DMS 273 (cell line): ENCODE results near the gene CHRNA1.
A peak's percentile ranks its signal among the peaks of the same experiment; 100 is the strongest.

Experiments
- DNase-seq: peaks from one replicate; lab custom pipeline; 2025; ENCODE audit not compliant: unreplicated experiment; lab: John Stamatoyannopoulos, UW

CHRNA1 gene

GRCh38 chr2:174761837-174762236 is 2.4 kb downstream of the CHRNA1 start:
- peak; percentile 90 for DNase-seq

GRCh38 chr2:174760845-174761473 is 3.3 kb downstream of the CHRNA1 start:
- DNase-seq = peak; percentile 57

GRCh38 chr2:174759381-174760065 is 4.7 kb downstream of the CHRNA1 start:
- no peak for DNase-seq

GRCh38 chr2:174756743-174757142 is 7.5 kb downstream of the CHRNA1 start:
- peak; percentile 84 for DNase-seq

- no peak for DNase-seq
These were observed 11.1 kb downstream of the CHRNA1 start for GRCh38 chr2:174753038-174753633.

GRCh38 chr2:174752403-174753037 is 11.8 kb downstream of the CHRNA1 start:
- no peak for DNase-seq

GRCh38 chr2:174750923-174751441 is 13.3 kb downstream of the CHRNA1 start:
- DNase-seq = no peak

- DNase-seq = no peak
These were observed 14.5 kb downstream of the CHRNA1 start for GRCh38 chr2:174749793-174750192.

GRCh38 chr2:174748948-174749347 is 15.3 kb downstream of the CHRNA1 start:
- peak; percentile 71 for DNase-seq

- DNase-seq = no peak
These were observed 19.1 kb downstream of the CHRNA1 start for GRCh38 chr2:174745142-174745541.

- no peak for DNase-seq
These were observed 20.2 kb downstream of the CHRNA1 start for GRCh38 chr2:174744111-174744510.

- DNase-seq = no peak
These were observed 23.6 kb downstream of the CHRNA1 start for GRCh38 chr2:174740721-174741120.

GRCh38 chr2:174738841-174739240 is 25.4 kb downstream of the CHRNA1 start:
- DNase-seq = no peak

- DNase-seq = no peak
These were observed 32.7 kb downstream of the CHRNA1 start for GRCh38 chr2:174731546-174731945.

- DNase-seq = no peak
These were observed 33.6 kb downstream of the CHRNA1 start for GRCh38 chr2:174730698-174731018.

GRCh38 chr2:174729797-174730697 is 34.2 kb downstream of the CHRNA1 start:
- peak; percentile 26 for DNase-seq

GRCh38 chr2:174728096-174728495 is 36.2 kb downstream of the CHRNA1 start:
- DNase-seq = no peak

GRCh38 chr2:174726212-174726611 is 38.1 kb downstream of the CHRNA1 start:
- DNase-seq = no peak

- DNase-seq = no peak
These were observed 41.2 kb downstream of the CHRNA1 start for GRCh38 chr2:174722942-174723592.

- no peak for DNase-seq
These were observed 45.3 kb downstream of the CHRNA1 start for GRCh38 chr2:174719016-174719415.
